AG04449 (cell line): ENCODE results near the gene ASPG.

Experiments
- CTCF ChIA-PET: fragments of 350-600 bp; formaldehyde crosslinking; extraction: SDS; loops from one replicate; lab custom pipeline; 2021; ENCODE audit warnings: antibody characterized with exemption; lab: Yijun Ruan, JAX
- POLR2A ChIA-PET: fragments of 400-600, 350-600 bp; formaldehyde crosslinking; extraction: SDS; loops from one replicate; lab custom pipeline; 2020; ENCODE audit warnings: antibody characterized with exemption, inconsistent platforms; lab: Yijun Ruan, JAX
- DNase-seq: peaks from one replicate; pipeline ENCODE4 v3.0.0-alpha.2; 2010; ENCODE audit warnings: low read depth, low spot score
- H3K4me3 ChIP-seq: 2 replicates; pipeline ENCODE4 v1.5.1; 2011; ENCODE audit warnings: low read depth, mild to moderate bottlenecking, control low read depth, low read length
- TF ChIP-seq, protein P1 (sequence below): IDR thresholded peaks from one replicate; pipeline ENCODE4 v1.5.1; 2011; ENCODE audit warnings: mild to moderate bottlenecking, moderate library complexity, low read length, control low read depth, inconsistent platforms; ENCODE audit not compliant: insufficient read depth; ENCODE audit errors: missing control alignments

Gene ASPG

GRCh38 chr14:104149278-104149595 is 63.7 kb downstream of the ASPG start:
- ChIA-PET CTCF (interaction anchor here (0.7 kb wide), 1 partner anchor 415 kb away, joined by 3 read pairs; no protein-coding TSS in a partner anchor), POLR2A (no interaction called here)
- no peak overlapping the region for H3K4me3 ChIP-seq
- TF ChIP-seq, protein P1, sequence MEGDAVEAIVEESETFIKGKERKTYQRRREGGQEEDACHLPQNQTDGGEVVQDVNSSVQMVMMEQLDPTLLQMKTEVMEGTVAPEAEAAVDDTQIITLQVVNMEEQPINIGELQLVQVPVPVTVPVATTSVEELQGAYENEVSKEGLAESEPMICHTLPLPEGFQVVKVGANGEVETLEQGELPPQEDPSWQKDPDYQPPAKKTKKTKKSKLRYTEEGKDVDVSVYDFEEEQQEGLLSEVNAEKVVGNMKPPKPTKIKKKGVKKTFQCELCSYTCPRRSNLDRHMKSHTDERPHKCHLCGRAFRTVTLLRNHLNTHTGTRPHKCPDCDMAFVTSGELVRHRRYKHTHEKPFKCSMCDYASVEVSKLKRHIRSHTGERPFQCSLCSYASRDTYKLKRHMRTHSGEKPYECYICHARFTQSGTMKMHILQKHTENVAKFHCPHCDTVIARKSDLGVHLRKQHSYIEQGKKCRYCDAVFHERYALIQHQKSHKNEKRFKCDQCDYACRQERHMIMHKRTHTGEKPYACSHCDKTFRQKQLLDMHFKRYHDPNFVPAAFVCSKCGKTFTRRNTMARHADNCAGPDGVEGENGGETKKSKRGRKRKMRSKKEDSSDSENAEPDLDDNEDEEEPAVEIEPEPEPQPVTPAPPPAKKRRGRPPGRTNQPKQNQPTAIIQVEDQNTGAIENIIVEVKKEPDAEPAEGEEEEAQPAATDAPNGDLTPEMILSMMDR, result no peak
- no peak for DNase-seq

GRCh38 chr14:104149617-104150135 is 64.2 kb downstream of the ASPG start:
- no peak overlapping the region for H3K4me3 ChIP-seq
- TF ChIP-seq, protein P1, result no peak
- DNase-seq, result no peak
- ChIA-PET CTCF (interaction anchor here (0.7 kb wide), 1 partner anchor 415 kb away, joined by 3 read pairs; no protein-coding TSS in a partner anchor), POLR2A (no interaction called here)

DNA sequence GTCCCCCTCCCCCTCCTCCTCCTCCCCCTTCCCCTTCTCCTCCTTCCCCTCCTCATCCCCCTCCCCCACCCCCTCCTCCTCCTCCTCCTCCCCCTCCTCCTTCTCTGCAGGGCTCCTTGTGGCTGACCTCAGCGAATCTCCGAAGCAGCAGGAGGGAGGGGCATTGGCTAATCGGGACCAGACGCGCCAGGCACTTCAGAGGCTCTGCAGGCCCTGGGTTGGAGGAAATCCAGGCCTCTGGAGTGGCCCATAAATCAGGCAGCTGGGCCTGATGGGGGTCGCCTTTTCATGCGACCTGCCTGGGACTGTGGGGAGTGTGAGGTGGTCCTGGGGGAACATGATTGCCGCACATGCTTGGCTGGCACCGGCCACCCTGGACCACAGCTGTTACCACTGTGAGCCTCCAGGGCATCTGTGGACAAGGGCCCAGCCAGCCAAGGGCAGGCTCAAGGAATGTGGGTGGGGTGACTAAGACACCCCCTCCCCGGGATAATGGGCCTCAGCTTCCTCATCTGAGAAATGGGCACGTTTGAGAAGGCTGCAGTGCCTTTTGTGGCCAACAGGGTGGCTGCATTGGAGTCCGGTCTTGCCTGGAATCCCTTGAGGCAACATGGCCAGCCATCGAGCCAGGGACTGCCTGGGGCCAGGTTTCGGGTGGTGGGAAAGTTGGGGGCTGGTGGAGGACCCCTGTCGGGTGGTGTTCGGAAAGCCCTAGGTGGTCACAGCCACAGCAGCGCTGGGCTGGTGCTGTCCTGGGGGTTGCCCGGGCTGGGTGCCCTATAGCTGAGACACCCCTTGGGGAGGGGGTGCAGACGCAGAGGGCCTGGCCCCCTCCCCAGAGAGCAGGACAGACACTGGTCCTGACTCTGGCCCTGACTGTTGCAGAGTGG is 64.9 kb downstream of the ASPG start:
- H3K4me3 ChIP-seq, result no peak overlapping the region
- ChIA-PET POLR2A (no interaction called here), CTCF (no interaction called here)
- DNase-seq, result no peak
- TF ChIP-seq, protein P1, result no peak

GRCh38 chr14:104151026-104151381 is 65.5 kb downstream of the ASPG start:
- POLR2A ChIA-PET, result no interaction called here

GRCh38 chr14:104151566-104152245 is 66.2 kb downstream of the ASPG start:
- ChIA-PET CTCF (no interaction called here), POLR2A (no interaction called here)
- no peak for DNase-seq
- no peak overlapping the region for H3K4me3 ChIP-seq
- TF ChIP-seq, protein P1, result no peak

More at GRCh38 chr14:104151026-104151381, 65.5 kb downstream of the ASPG start:
- no peak for DNase-seq
- CTCF ChIA-PET, result no interaction called here
- TF ChIP-seq, protein P1, result no peak
- no peak overlapping the region for H3K4me3 ChIP-seq

DNA sequence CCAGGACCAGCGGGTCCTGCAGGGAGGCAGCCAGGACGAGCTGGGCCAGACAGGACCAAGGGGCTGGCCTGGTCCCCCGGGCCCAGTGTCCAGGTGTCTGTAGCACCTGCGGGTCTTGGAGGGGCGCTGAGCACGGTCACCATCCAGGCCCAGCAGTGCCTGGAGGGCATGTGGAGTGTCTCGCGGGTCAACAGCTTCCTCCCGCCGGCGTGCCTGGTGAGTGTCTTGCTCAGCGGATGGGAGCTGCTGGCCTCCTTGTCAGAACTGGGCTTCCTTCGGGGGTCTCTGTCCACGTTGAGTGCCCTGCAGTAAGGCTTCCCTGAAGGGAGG is 66.7 kb downstream of the ASPG start:
- ChIA-PET CTCF (no interaction called here), POLR2A (no interaction called here)
- no peak overlapping the region for H3K4me3 ChIP-seq
- TF ChIP-seq, protein P1, result no peak
- no peak for DNase-seq
